ENCODE measurements around the gene WRNIP1. TPM values are rescaled to one million over a fixed set of nuclear protein-coding genes. Genes with fewer than 3 reads are reported as not detected.

WRNIP1 gene
- total RNA-seq: 55.2 and 58.5 TPM in 2 replicates

GRCh38 chr6:2765166-2765895 is at the start of gene WRNIP1:
WRNIP1 (plus strand) TSS chr6:2765393; CDS start chr6:2765623, 230 bp downstream.
- DNase-seq (ENCODE audit: low read depth): peak; percentile 92

- DNase-seq (ENCODE audit: low read depth): no peak
Measured at GRCh38 chr6:2715737-2716136, 49.5 kb upstream of the WRNIP1 start.

GRCh38 chr6:2716936-2717700 is 48.1 kb upstream of the WRNIP1 start:
- no peak for DNase-seq (ENCODE audit: low read depth)

- DNase-seq (ENCODE audit: low read depth): no peak
Measured at GRCh38 chr6:2718334-2719092, 46.7 kb upstream of the WRNIP1 start.

- no peak for DNase-seq (ENCODE audit: low read depth)
Measured at GRCh38 chr6:2719093-2719455, 46.1 kb upstream of the WRNIP1 start.

- no peak for DNase-seq (ENCODE audit: low read depth)
Measured at GRCh38 chr6:2721219-2721618, 44.0 kb upstream of the WRNIP1 start.

GRCh38 chr6:2725364-2725988 is 39.7 kb upstream of the WRNIP1 start:
- no peak for DNase-seq (ENCODE audit: low read depth)

GRCh38 chr6:2725999-2726567 is 39.1 kb upstream of the WRNIP1 start:
- no peak for DNase-seq (ENCODE audit: low read depth)

GRCh38 chr6:2729921-2730320 is 35.3 kb upstream of the WRNIP1 start:
- no peak for DNase-seq (ENCODE audit: low read depth)

- no peak for DNase-seq (ENCODE audit: low read depth)
Measured at GRCh38 chr6:2730353-2731107, 34.7 kb upstream of the WRNIP1 start.

- DNase-seq (ENCODE audit: low read depth): peak; percentile 78
Measured at GRCh38 chr6:2731281-2731909, 33.8 kb upstream of the WRNIP1 start.

- DNase-seq (ENCODE audit: low read depth): peak; percentile 51
Measured at GRCh38 chr6:2732503-2733089, 32.6 kb upstream of the WRNIP1 start.

- DNase-seq (ENCODE audit: low read depth): no peak
Measured at GRCh38 chr6:2733324-2733723, 31.9 kb upstream of the WRNIP1 start.

GRCh38 chr6:2733736-2734480 is 31.3 kb upstream of the WRNIP1 start:
- DNase-seq (ENCODE audit: low read depth): no peak

GRCh38 chr6:2734488-2735166 is 30.6 kb upstream of the WRNIP1 start:
- DNase-seq (ENCODE audit: low read depth): peak; percentile 81

GRCh38 chr6:2737885-2738284 is 27.3 kb upstream of the WRNIP1 start:
- DNase-seq (ENCODE audit: low read depth): no peak

GRCh38 chr6:2738373-2738979 is 26.7 kb upstream of the WRNIP1 start:
- DNase-seq (ENCODE audit: low read depth): peak; percentile 61

GRCh38 chr6:2739335-2739734 is 25.9 kb upstream of the WRNIP1 start:
- DNase-seq (ENCODE audit: low read depth): peak; percentile 74
